Keratinocyte (primary cell): Measurements from ENCODE around the gene CASP3. TPM values are rescaled to one million over a fixed set of nuclear protein-coding genes. Genes with fewer than 3 reads are reported as not detected.
"Not testable (repeated sequence)": the region's sequence is repeated elsewhere in the genome, so short reads cannot be mapped to it uniquely, and the experiment has no call there.

ENCODE experiments used
- DNase-seq: peaks from one replicate; pipeline ENCODE4 v3.0.0-alpha.2; 2011; ENCODE audit warnings: low read depth, missing footprints, low spot score
- FAIRE-seq: peaks from 2 replicates; lab custom pipeline; 2011; peaks lifted over from hg19 to GRCh38; lab: Jason Lieb, UNC
- H2AFZ ChIP-seq: 2 replicates; pipeline ENCODE4 v1.6.0; 2012; ENCODE audit warnings: low read length, control low read depth, inconsistent platforms; ENCODE audit not compliant: control insufficient read depth
- H3K27ac ChIP-seq: 2 replicates; pipeline ENCODE4 v1.5.1; 2011; ENCODE audit warnings: low read length; ENCODE audit not compliant: control insufficient read depth, insufficient read depth
- H3K27me3 ChIP-seq: 3 replicates; pipeline ENCODE4 v1.6.0; 2011; ENCODE audit warnings: low read length; ENCODE audit not compliant: control insufficient read depth, insufficient read depth; ENCODE audit errors: extremely low read depth
- H3K36me3 ChIP-seq, 2 experiments: 2 replicates in 1 of 2; 3 replicates in 1 of 2; pipeline ENCODE4 v1.5.1; 2011; ENCODE audit warnings: low read length in 2 of 2, mild to moderate bottlenecking in 1 of 2; ENCODE audit not compliant: control insufficient read depth in 2 of 2, insufficient read depth in 2 of 2; ENCODE audit errors: extremely low read depth in 1 of 2
- H3K4me1 ChIP-seq: 3 replicates; pipeline ENCODE4 v1.5.1; 2011; ENCODE audit warnings: low read length; ENCODE audit not compliant: control insufficient read depth, insufficient read depth; ENCODE audit errors: extremely low read depth
- H3K4me2 ChIP-seq: 3 replicates; pipeline ENCODE4 v1.6.0; 2011; ENCODE audit warnings: low read depth, low read length; ENCODE audit not compliant: control insufficient read depth, insufficient read depth; ENCODE audit errors: extremely low read depth
- H3K4me3 ChIP-seq, 3 experiments: fragments of 200-600 bp in 1 of 3; sonication (generic) in 1 of 3; 2 replicates in 2 of 3; 3 replicates in 1 of 3; pipeline ENCODE4 v1.5.1; 2011 to 2016; ENCODE audit warnings: low read length in 3 of 3, mild to moderate bottlenecking in 3 of 3, control low read depth in 2 of 3, inconsistent platforms in 1 of 3, low read depth in 1 of 3, mixed read lengths in 1 of 3, mixed run types in 1 of 3, moderate library complexity in 1 of 3; ENCODE audit not compliant: control insufficient read depth in 2 of 3, insufficient read depth in 2 of 3; ENCODE audit errors: extremely low read depth in 1 of 3
- H3K79me2 ChIP-seq: 2 replicates; pipeline ENCODE4 v1.6.0; 2012; ENCODE audit warnings: low read length; ENCODE audit not compliant: control insufficient read depth, insufficient read depth
- H3K9ac ChIP-seq: 3 replicates; pipeline ENCODE4 v1.6.0; 2011; ENCODE audit warnings: low read length; ENCODE audit not compliant: control insufficient read depth, insufficient read depth; ENCODE audit errors: extremely low read depth
- H3K9me1 ChIP-seq: 3 replicates; pipeline ENCODE4 v1.6.0; 2011; ENCODE audit warnings: low read length; ENCODE audit not compliant: control insufficient read depth, insufficient read depth; ENCODE audit errors: extremely low read depth
- H3K9me3 ChIP-seq: 2 replicates; pipeline ENCODE4 v1.5.1; 2012; ENCODE audit warnings: low read depth, low read length; ENCODE audit not compliant: control insufficient read depth
- H4K20me1 ChIP-seq: 3 replicates; pipeline ENCODE4 v1.6.0; 2011; ENCODE audit warnings: low read length; ENCODE audit not compliant: control insufficient read depth, insufficient read depth; ENCODE audit errors: extremely low read depth
- EZH2 ChIP-seq: IDR thresholded peaks from one replicate; pipeline ENCODE4 v1.6.1; 2012; ENCODE audit warnings: inconsistent platforms, mild to moderate bottlenecking, low read length, moderate library complexity
- dilution Hi-C: fragments of 300-500 bp; cut with MboI; formaldehyde crosslinking; loops from one replicate; pipeline ENCODE4 v1.7.0; 2020; ENCODE audit warnings: low sequenced_read_pairs; ENCODE audit not compliant: extremely low pct_ligation_motif_present
- polyA plus RNA-seq, 5 experiments: library from polyadenylated mRNA; depleted of rRNA in 3 of 5; stranded (reverse) in 3 of 5; stranded (forward) in 1 of 5; unstranded in 1 of 5; fragments of >200 nt; gene quantifications; 1 replicate in 1 of 5; 2 replicates in 3 of 5; 3 replicates in 1 of 5; pipeline versions ENCODE4 v1.2.1 to v1.2.3, GENCODE V29; 2011 to 2012; ENCODE audit warnings: missing spikeins in 2 of 5, low read depth in 1 of 5, low replicate concordance in 1 of 5
- TF ChIP-seq, protein P1 (sequence below), 3 experiments: IDR thresholded peaks in 1 of 3; conservative IDR thresholded peaks in 1 of 3; optimal IDR thresholded peaks in 1 of 3; 2 replicates in 2 of 3; 3 replicates in 1 of 3; pipeline versions ENCODE3 to v1.5.1; 2011; ENCODE audit warnings: low read length in 3 of 3, mild to moderate bottlenecking in 3 of 3, moderate library complexity in 2 of 3, control low read depth in 1 of 3, inconsistent platforms in 1 of 3; ENCODE audit not compliant: insufficient read depth in 2 of 3; ENCODE audit errors: extremely low read depth in 1 of 3

CASP3 gene
- polyA plus RNA-seq, 1 donor (not counting 4 experiments of a cell fraction or from before 2014, with no cell fraction given), result 51.1 TPM

- dilution Hi-C loops, result no loop called here
- Histone ChIP-seq H3K27ac (no peak overlapping the region), H2AFZ (no peak overlapping the region), H3K36me3 (no peaks in the 10 kb centered on the region), H3K9me3 (no peaks in the 10 kb centered on the region), H3K79me2 (no peaks in the 10 kb centered on the region), H3K9me1 (no peaks in the 10 kb centered on the region), H3K27me3 (no peaks in the 10 kb centered on the region), H3K4me3 (no peak overlapping the region), H3K9ac (no peak overlapping the region), H3K4me1 (no peaks in the 10 kb centered on the region), H3K4me2 (no peak overlapping the region), H4K20me1 (no peaks in the 10 kb centered on the region)
- FAIRE-seq (no peak), DNase-seq (no peak)
- no peak for TF ChIP-seq EZH2
- TF ChIP-seq, protein P1, sequence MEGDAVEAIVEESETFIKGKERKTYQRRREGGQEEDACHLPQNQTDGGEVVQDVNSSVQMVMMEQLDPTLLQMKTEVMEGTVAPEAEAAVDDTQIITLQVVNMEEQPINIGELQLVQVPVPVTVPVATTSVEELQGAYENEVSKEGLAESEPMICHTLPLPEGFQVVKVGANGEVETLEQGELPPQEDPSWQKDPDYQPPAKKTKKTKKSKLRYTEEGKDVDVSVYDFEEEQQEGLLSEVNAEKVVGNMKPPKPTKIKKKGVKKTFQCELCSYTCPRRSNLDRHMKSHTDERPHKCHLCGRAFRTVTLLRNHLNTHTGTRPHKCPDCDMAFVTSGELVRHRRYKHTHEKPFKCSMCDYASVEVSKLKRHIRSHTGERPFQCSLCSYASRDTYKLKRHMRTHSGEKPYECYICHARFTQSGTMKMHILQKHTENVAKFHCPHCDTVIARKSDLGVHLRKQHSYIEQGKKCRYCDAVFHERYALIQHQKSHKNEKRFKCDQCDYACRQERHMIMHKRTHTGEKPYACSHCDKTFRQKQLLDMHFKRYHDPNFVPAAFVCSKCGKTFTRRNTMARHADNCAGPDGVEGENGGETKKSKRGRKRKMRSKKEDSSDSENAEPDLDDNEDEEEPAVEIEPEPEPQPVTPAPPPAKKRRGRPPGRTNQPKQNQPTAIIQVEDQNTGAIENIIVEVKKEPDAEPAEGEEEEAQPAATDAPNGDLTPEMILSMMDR (optimal IDR thresholded peaks at IDR 0.05 in 1 of 3, IDR thresholded peaks at IDR 0.05 in 1 of 3, conservative IDR thresholded peaks at IDR 0.05 in 1 of 3; ENCODE audit: extremely low read depth in 1 of 3, insufficient read depth in 2 of 3, low read length in 3 of 3), result no peak
Measured at GRCh38 chr4:184595430-184595829, 53.8 kb downstream of the CASP3 start.

DNA sequence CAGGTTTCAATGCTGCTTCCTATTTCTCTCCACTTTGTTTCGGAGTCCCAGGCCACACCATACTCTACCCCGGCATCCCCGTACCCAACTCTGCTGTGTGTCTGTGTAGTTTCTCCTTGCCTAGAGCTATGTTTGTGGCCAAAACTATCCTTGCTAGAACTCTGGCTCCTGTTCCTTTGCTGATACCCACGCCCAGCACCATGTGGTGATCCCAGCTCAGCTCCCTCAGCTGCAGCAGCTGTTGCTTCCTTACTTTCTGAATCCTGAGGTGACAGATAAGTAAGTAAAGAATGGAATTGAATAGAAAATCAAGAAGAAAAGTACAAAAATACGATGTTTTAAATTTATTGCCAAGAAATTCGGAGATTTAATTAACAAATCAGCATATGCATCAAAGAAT, 55.8 kb downstream of the CASP3 start:
- Histone ChIP-seq H3K9ac (no peak overlapping the region), H3K9me1 (no peaks in the 10 kb centered on the region), H4K20me1 (no peaks in the 10 kb centered on the region), H3K27me3 (peaks cover 4% of the 10 kb centered on the region), H2AFZ (no peak overlapping the region), H3K79me2 (no peaks in the 10 kb centered on the region), H3K4me1 (no peaks in the 10 kb centered on the region), H3K9me3 (no peaks in the 10 kb centered on the region), H3K36me3 (no peaks in the 10 kb centered on the region), H3K27ac (no peak overlapping the region), H3K4me2 (no peak overlapping the region), H3K4me3 (no peak overlapping the region)
- no peak for DNase-seq
- dilution Hi-C loops, result no loop called here
- no peak for TF ChIP-seq EZH2
- TF ChIP-seq, protein P1 (optimal IDR thresholded peaks at IDR 0.05 in 1 of 3, IDR thresholded peaks at IDR 0.05 in 1 of 3, conservative IDR thresholded peaks at IDR 0.05 in 1 of 3; ENCODE audit: extremely low read depth in 1 of 3, insufficient read depth in 2 of 3, low read length in 3 of 3), result no peak
- FAIRE-seq, result no peak

DNA sequence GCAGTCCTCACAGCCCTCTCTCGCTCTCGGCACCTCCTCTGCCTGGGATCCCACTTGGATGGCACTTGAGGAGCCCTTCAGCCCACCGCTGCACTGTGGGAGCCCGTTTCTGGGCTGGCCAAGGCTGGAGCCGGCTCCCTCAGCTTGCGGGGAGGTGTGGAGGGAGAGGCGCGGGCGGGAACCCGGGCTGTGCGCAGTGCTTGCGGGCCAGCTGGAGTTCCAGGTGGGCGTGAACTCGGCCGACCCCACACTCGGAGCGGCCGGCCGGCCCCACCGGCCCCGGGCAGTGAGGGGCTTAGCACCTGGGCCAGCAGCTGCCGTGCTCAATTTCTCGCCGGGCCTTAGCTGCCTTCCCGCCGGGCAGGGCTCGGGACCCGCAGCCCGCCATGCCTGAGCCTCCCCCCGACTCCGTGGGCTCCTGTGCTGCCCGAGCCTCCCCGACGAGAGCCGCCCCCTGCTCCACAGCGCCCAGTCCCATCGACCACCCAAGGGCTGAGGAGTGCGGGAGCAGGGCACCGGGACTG, 57.4 kb downstream of the CASP3 start:
- H3K79me2 ChIP-seq, H3K27me3 ChIP-seq, H2AFZ ChIP-seq, H3K4me1 ChIP-seq, H3K4me2 ChIP-seq, FAIRE-seq, H3K4me3 ChIP-seq, H3K9me3 ChIP-seq, H4K20me1 ChIP-seq, H3K9ac ChIP-seq, DNase-seq, dilution Hi-C loops, H3K36me3 ChIP-seq, H3K27ac ChIP-seq, H3K9me1 ChIP-seq: not testable (repeated sequence)
